OCI-LY3 (cell line): ENCODE results near the gene MGAT3.

Experiments
- H2AFZ ChIP-seq: fragments of 200-600, 300-600 bp; shearing (Covaris generic); 2 replicates; pipeline ENCODE4 v1.6.0; 2014; ENCODE audit warnings: antibody characterized with exemption, low read depth, low read length
- H3K27ac ChIP-seq: fragments of 200-600, 300-600 bp; sonication (generic); 2 replicates; pipeline ENCODE4 v1.5.1; 2014; ENCODE audit warnings: mild to moderate bottlenecking, low read length, moderate library complexity, mixed read lengths
- H3K27me3 ChIP-seq: fragments of 200-600, 300-600 bp; sonication (generic); 2 replicates; pipeline ENCODE4 v1.6.1; 2014; ENCODE audit warnings: low read depth, low read length, mixed read lengths
- H3K36me3 ChIP-seq: fragments of 200-600, 300-600 bp; sonication (generic); replicated peaks from 2 replicates; pipeline ENCODE3; 2014; ENCODE audit warnings: low read depth, low read length, mixed read lengths
- H3K4me1 ChIP-seq: fragments of 300-600, 200-600 bp; sonication (generic); 2 replicates; pipeline ENCODE4 v1.6.1; 2014; ENCODE audit warnings: low read length, mixed read lengths
- H3K4me2 ChIP-seq: fragments of 200-600, 300-600 bp; sonication (generic); 2 replicates; pipeline ENCODE4 v1.6.1; 2014; ENCODE audit warnings: low read length, mixed read lengths
- H3K4me3 ChIP-seq: fragments of 300-600, 200-600 bp; sonication (generic); 2 replicates; pipeline ENCODE4 v1.5.1; 2014; ENCODE audit warnings: antibody characterized with exemption, mild to moderate bottlenecking, low read length, moderate library complexity
- H3K79me2 ChIP-seq: fragments of 300-600, 200-600 bp; shearing (Covaris generic); 2 replicates; pipeline ENCODE4 v1.6.1; 2014; ENCODE audit warnings: mild to moderate bottlenecking, low read length, mixed read lengths
- H3K9ac ChIP-seq: fragments of 300-600, 200-600 bp; shearing (Covaris generic); 2 replicates; pipeline ENCODE4 v1.6.0; 2014; ENCODE audit warnings: mild to moderate bottlenecking, low read length, moderate library complexity
- H3K9me3 ChIP-seq: fragments of 200-600, 300-600 bp; shearing (Covaris generic); 2 replicates; pipeline ENCODE4 v1.6.1; 2014; ENCODE audit warnings: low read length, mixed read lengths; ENCODE audit not compliant: insufficient read depth
- H4K20me1 ChIP-seq: fragments of 200-600, 300-600 bp; sonication (generic); 2 replicates; pipeline ENCODE4 v1.6.1; 2016; ENCODE audit warnings: low read length, mixed read lengths; ENCODE audit not compliant: insufficient read depth
- EZH2phosphoT487 ChIP-seq: fragments of 200-600 bp; shearing (Covaris generic); IDR thresholded peaks from 2 replicates; pipeline ENCODE4 v1.6.1; 2018; ENCODE audit warnings: antibody characterized with exemption, mixed run types, low read depth
- TF ChIP-seq, protein P1 (sequence below): fragments of 200-600, 300-600 bp; sonication (generic); IDR thresholded peaks from 2 replicates; pipeline ENCODE4 v1.5.1; 2014; ENCODE audit warnings: antibody characterized with exemption, low read length, low read depth

MGAT3 gene

DNA sequence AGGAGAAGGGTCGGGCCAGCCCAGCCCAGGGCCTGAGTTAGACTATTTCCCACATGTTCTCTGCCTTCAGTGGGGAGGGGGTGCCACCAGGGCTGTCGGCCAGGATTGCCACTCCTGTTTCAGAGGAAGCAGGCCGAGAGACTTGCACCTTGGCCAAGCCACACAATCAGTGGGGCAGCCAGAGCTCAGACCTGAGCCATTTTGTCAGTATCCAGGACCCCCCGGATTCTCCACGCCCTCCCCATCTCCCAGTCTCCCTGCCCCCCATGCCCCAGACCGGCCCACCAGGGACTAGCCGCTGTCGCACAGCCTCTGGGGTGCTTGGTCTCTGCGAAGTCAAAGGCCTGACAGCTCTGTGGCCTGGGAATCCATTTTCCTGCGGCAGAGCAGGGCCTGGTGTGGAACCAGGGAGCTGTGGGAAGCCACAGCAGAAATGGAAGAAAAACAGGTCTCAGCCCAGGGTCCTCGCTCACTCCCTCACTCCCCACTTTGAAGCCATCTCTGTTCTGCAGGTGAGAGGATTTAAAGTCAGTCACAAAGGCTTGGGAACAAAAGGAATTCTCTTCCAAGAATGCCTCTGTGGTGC is 25.5 kb upstream of the MGAT3 start:
- H3K27ac ChIP-seq: no peak overlapping the region
- no peak overlapping the region for H3K4me3 ChIP-seq
- H4K20me1 ChIP-seq: no peaks in the 10 kb centered on the region
- no peaks in the 10 kb centered on the region for H3K79me2 ChIP-seq
- peaks cover 51% of the 10 kb centered on the region for H3K36me3 ChIP-seq
- H2AFZ ChIP-seq: no peak overlapping the region
- H3K4me2 ChIP-seq: no peak overlapping the region
- no peak overlapping the region for H3K9ac ChIP-seq
- no peaks in the 10 kb centered on the region for H3K27me3 ChIP-seq
- H3K4me1 ChIP-seq: peaks cover 8% of the 10 kb centered on the region; the same call in 1 of the 2 replicates
- no peak for TF ChIP-seq EZH2phosphoT487
- TF ChIP-seq, protein P1, sequence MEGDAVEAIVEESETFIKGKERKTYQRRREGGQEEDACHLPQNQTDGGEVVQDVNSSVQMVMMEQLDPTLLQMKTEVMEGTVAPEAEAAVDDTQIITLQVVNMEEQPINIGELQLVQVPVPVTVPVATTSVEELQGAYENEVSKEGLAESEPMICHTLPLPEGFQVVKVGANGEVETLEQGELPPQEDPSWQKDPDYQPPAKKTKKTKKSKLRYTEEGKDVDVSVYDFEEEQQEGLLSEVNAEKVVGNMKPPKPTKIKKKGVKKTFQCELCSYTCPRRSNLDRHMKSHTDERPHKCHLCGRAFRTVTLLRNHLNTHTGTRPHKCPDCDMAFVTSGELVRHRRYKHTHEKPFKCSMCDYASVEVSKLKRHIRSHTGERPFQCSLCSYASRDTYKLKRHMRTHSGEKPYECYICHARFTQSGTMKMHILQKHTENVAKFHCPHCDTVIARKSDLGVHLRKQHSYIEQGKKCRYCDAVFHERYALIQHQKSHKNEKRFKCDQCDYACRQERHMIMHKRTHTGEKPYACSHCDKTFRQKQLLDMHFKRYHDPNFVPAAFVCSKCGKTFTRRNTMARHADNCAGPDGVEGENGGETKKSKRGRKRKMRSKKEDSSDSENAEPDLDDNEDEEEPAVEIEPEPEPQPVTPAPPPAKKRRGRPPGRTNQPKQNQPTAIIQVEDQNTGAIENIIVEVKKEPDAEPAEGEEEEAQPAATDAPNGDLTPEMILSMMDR: no peak
- no peaks in the 10 kb centered on the region for H3K9me3 ChIP-seq

DNA sequence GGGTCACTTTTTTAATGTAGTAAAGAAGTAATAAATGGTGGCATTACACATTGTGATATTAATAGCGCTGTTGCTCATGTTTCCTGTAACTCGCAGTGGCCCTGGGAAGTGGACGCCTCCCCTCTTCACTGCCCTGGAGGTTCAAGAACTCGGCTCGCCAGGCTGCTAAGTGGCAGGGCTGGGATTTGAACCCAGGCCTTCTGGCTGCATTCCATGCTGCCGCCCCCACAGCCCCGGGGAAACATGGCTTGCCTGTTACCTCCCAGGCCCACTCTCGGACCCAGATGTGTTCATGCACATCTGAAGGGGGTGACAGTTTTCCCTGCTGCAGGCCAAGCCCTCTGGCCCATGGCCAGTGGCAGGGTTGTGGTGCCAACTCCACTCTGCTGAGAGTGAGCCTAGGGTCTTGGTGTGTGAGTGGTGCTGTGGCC is 25.0 kb upstream of the MGAT3 start:
- H4K20me1 ChIP-seq: no peaks in the 10 kb centered on the region
- peaks cover 13% of the 10 kb centered on the region; the same call in 1 of the 2 replicates for H3K4me1 ChIP-seq
- H3K79me2 ChIP-seq: no peaks in the 10 kb centered on the region
- H2AFZ ChIP-seq: no peak overlapping the region
- TF ChIP-seq, protein P1: no peak
- no peak for TF ChIP-seq EZH2phosphoT487
- no peak overlapping the region for H3K27ac ChIP-seq
- H3K27me3 ChIP-seq: no peaks in the 10 kb centered on the region
- no peak overlapping the region for H3K9ac ChIP-seq
- no peak overlapping the region for H3K4me2 ChIP-seq
- peaks cover 46% of the 10 kb centered on the region for H3K36me3 ChIP-seq
- no peaks in the 10 kb centered on the region for H3K9me3 ChIP-seq
- H3K4me3 ChIP-seq: no peak overlapping the region

DNA sequence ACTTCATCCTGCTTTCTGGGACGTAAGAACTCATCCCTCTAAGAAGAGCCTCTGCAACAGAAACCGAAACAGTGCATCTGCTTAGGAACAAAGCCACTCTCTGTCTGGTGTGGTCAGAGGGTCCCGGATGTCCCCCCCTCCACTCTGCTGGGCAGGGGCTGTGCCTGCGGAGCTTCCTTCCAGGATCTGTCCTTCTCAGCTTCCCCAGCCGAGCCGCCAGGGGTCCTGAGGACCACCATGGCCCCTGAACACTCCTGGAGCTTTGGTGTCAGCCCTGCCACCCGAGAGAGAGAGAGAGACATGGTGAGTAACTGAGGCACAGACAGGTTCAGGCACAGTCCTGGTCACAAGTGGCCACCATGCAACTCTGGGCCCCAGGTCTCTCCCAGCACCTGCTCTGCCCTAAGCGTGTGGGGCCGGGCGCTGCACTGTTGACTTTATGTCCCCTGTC is 24.4 kb upstream of the MGAT3 start:
- Histone ChIP-seq H3K36me3 (peaks cover 43% of the 10 kb centered on the region), H2AFZ (no peak overlapping the region), H3K9me3 (no peaks in the 10 kb centered on the region), H3K9ac (no peak overlapping the region), H3K27me3 (no peaks in the 10 kb centered on the region), H3K4me1 (peaks cover 18% of the 10 kb centered on the region), H4K20me1 (no peaks in the 10 kb centered on the region), H3K79me2 (peaks cover 1% of the 10 kb centered on the region; the same call in 1 of the 2 replicates), H3K4me2 (no peak overlapping the region), H3K27ac (no peak overlapping the region), H3K4me3 (no peak overlapping the region)
- TF ChIP-seq EZH2phosphoT487: no peak
- TF ChIP-seq, protein P1: no peak

DNA sequence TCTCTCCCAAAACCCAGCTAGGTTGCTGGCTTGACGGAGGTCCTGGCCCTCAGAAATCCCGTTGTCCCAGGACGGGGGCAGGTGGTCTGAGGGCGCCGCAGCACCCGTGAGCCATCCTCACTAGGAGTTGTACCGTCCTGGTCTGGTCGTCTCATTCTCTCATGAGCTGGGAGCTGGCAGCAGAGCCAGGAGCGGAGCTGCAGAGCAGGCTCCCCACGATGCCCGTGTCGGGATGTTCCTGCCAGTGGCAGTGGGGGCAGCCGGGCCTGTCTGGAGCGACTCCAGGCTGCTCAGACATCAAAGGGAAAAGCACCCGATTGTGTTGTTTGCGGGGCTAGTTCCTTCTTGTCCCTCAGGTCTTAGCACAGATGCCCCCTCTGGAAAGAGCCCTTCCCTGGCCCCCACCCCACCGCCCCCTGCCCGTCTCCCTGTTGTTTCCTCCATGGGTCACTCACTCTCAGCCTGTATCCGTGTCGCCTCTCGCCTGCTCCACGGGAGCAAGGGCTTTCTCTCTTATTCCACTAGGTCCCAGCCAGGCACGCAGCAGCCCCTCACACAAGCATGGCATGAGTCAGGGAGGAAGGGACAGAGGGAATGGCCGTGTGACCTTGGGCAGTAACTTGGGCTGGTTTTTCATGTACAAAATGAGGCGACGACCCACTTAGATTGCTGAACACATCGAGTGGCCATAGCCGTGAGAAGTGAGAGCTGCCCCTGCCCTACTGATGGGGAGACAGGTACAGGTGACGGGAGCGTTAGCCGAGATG is 23.2 kb upstream of the MGAT3 start:
- TF ChIP-seq, protein P1: no peak
- TF ChIP-seq EZH2phosphoT487: no peak
- Histone ChIP-seq H3K9ac (no peak overlapping the region), H3K36me3 (peaks cover 31% of the 10 kb centered on the region), H3K4me3 (no peak overlapping the region), H3K27ac (no peak overlapping the region), H4K20me1 (no peaks in the 10 kb centered on the region), H3K4me2 (no peak overlapping the region), H2AFZ (no peak overlapping the region), H3K27me3 (no peaks in the 10 kb centered on the region), H3K79me2 (peaks cover 5% of the 10 kb centered on the region; the same call in 1 of the 2 replicates), H3K9me3 (no peaks in the 10 kb centered on the region), H3K4me1 (peaks cover 23% of the 10 kb centered on the region)
